ENCODE data around the gene PXN. TPM values are rescaled to one million over a fixed set of nuclear protein-coding genes. Genes with fewer than 3 reads are reported as not detected.
"Not testable (repeated sequence)": the region's sequence is repeated elsewhere in the genome, so short reads cannot be mapped to it uniquely, and the experiment has no call there.

Gene PXN
- total and polyA plus RNA-seq, 2 experiments from 2014 or later, result 87.2 to 134 TPM

GRCh38 chr12:120215766-120216735 is 49.5 kb downstream of the PXN start:
- 85 to 92% methylated on average over 21 to 23 of the region's 23 CpGs for WGBS, 2 experiments (ENCODE audit: low coverage in 1 of 2, low lambda C conversion rate in 2 of 2, missing lambda C conversion rate in 2 of 2)
- H3K79me2 ChIP-seq (ENCODE audit: insufficient read depth), result peaks cover 97% of the 10 kb centered on the region
- peaks cover 52% of the 10 kb centered on the region for H3K36me3 ChIP-seq (ENCODE audit: low read depth)

GRCh38 chr12:120215357-120215735 is 50.2 kb downstream of the PXN start:
- H3K79me2 ChIP-seq (ENCODE audit: insufficient read depth), result peaks cover 95% of the 10 kb centered on the region

More at GRCh38 chr12:120215766-120216735, 49.5 kb downstream of the PXN start:
- in situ Hi-C loops (cut with MboI), result no loop called here
- peaks cover 20% of the 10 kb centered on the region for H3F3A ChIP-seq (ENCODE audit: insufficient read depth)
- no peak for DNase-seq
- H2AFZ ChIP-seq, result no peak overlapping the region
- H3K4me1 ChIP-seq (ENCODE audit: insufficient read depth), result no peaks in the 10 kb centered on the region
- H3K9ac ChIP-seq, result no peak overlapping the region
- no peaks in the 10 kb centered on the region for H3K27me3 ChIP-seq (replicated peaks; ENCODE audit: insufficient read depth)
- H3K4me2 ChIP-seq (ENCODE audit: unreplicated experiment), result no peak overlapping the region
- H3K9me3 ChIP-seq (ENCODE audit: low read depth), result no peaks in the 10 kb centered on the region
- no peaks in the 10 kb centered on the region for H4K20me1 ChIP-seq (ENCODE audit: insufficient read depth)
- TF ChIP-seq EZH2phosphoT487 (IDR thresholded peaks at IDR 0.05; ENCODE audit: insufficient read depth, low read depth) (no peak), EZH2 (IDR thresholded peaks at IDR 0.05; ENCODE audit: insufficient read depth, poor library complexity, severe bottlenecking) (no peak)
- no peak overlapping the region for H3K27ac ChIP-seq
- no peak overlapping the region for H3K4me3 ChIP-seq
- no peaks in the 10 kb centered on the region for H3K9me2 ChIP-seq (ENCODE audit: insufficient read depth)

GRCh38 chr12:120214626-120215356 is 50.7 kb downstream of the PXN start:
- no peak overlapping the region for H3K4me3 ChIP-seq
- H3K4me2 ChIP-seq (ENCODE audit: unreplicated experiment), result no peak overlapping the region
- TF ChIP-seq EZH2phosphoT487 (IDR thresholded peaks at IDR 0.05; ENCODE audit: insufficient read depth, low read depth) (no peak), EZH2 (IDR thresholded peaks at IDR 0.05; ENCODE audit: insufficient read depth, poor library complexity, severe bottlenecking) (no peak)
- 89 to 90% methylated on average over 32 to 34 of the region's 34 CpGs for WGBS, 2 experiments (ENCODE audit: low coverage in 1 of 2, low lambda C conversion rate in 2 of 2, missing lambda C conversion rate in 2 of 2)
- in situ Hi-C loops (cut with MboI), result no loop called here
- no peaks in the 10 kb centered on the region for H3K9me3 ChIP-seq (ENCODE audit: low read depth)
- H3K36me3 ChIP-seq (ENCODE audit: low read depth), result peaks cover 60% of the 10 kb centered on the region
- no peak for DNase-seq
- H3K9ac ChIP-seq, result no peak overlapping the region
- no peaks in the 10 kb centered on the region for H3K27me3 ChIP-seq (replicated peaks; ENCODE audit: insufficient read depth)
- H3K79me2 ChIP-seq (ENCODE audit: insufficient read depth), result peaks cover 95% of the 10 kb centered on the region
- H3K4me1 ChIP-seq (ENCODE audit: insufficient read depth), result no peaks in the 10 kb centered on the region
- no peak overlapping the region for H3K27ac ChIP-seq
- peaks cover 30% of the 10 kb centered on the region for H3F3A ChIP-seq (ENCODE audit: insufficient read depth)
- no peaks in the 10 kb centered on the region for H3K9me2 ChIP-seq (ENCODE audit: insufficient read depth)
- no peaks in the 10 kb centered on the region for H4K20me1 ChIP-seq (ENCODE audit: insufficient read depth)
- H2AFZ ChIP-seq, result no peak overlapping the region

More at GRCh38 chr12:120215357-120215735, 50.2 kb downstream of the PXN start:
- Histone ChIP-seq H3K9me2 (ENCODE audit: insufficient read depth) (no peaks in the 10 kb centered on the region), H3K4me1 (ENCODE audit: insufficient read depth) (no peaks in the 10 kb centered on the region), H3K27me3 (replicated peaks; ENCODE audit: insufficient read depth) (no peaks in the 10 kb centered on the region), H2AFZ (no peak overlapping the region), H3K9ac (no peak overlapping the region), H4K20me1 (ENCODE audit: insufficient read depth) (no peaks in the 10 kb centered on the region), H3K36me3 (ENCODE audit: low read depth) (peaks cover 60% of the 10 kb centered on the region), H3K4me2 (ENCODE audit: unreplicated experiment) (no peak overlapping the region), H3K9me3 (ENCODE audit: low read depth) (no peaks in the 10 kb centered on the region), H3K4me3 (no peak overlapping the region), H3K27ac (no peak overlapping the region), H3F3A (ENCODE audit: insufficient read depth) (peaks cover 26% of the 10 kb centered on the region)
- TF ChIP-seq EZH2phosphoT487 (IDR thresholded peaks at IDR 0.05; ENCODE audit: insufficient read depth, low read depth) (no peak), EZH2 (IDR thresholded peaks at IDR 0.05; ENCODE audit: insufficient read depth, poor library complexity, severe bottlenecking) (no peak)
- in situ Hi-C loops (cut with MboI), result no loop called here
- DNase-seq, result no peak
- WGBS, 2 experiments (ENCODE audit: low coverage in 1 of 2, low lambda C conversion rate in 2 of 2, missing lambda C conversion rate in 2 of 2), result 81 to 86% methylated on average over 15 of the region's 15 CpGs

GRCh38 chr12:120213758-120214157 is 51.8 kb downstream of the PXN start:
- no peaks in the 10 kb centered on the region for H3K4me1 ChIP-seq (ENCODE audit: insufficient read depth)
- no peak overlapping the region for H3K27ac ChIP-seq
- no peak overlapping the region for H2AFZ ChIP-seq
- H4K20me1 ChIP-seq (ENCODE audit: insufficient read depth), result no peaks in the 10 kb centered on the region
- peaks cover 37% of the 10 kb centered on the region for H3F3A ChIP-seq (ENCODE audit: insufficient read depth)
- peaks cover 93% of the 10 kb centered on the region for H3K79me2 ChIP-seq (ENCODE audit: insufficient read depth)
- WGBS, 2 experiments (ENCODE audit: low coverage in 1 of 2, low lambda C conversion rate in 2 of 2, missing lambda C conversion rate in 2 of 2), result 90 to 98% methylated on average over 18 to 20 of the region's 20 CpGs
- TF ChIP-seq EZH2phosphoT487 (IDR thresholded peaks at IDR 0.05; ENCODE audit: insufficient read depth, low read depth) (no peak), EZH2 (IDR thresholded peaks at IDR 0.05; ENCODE audit: insufficient read depth, poor library complexity, severe bottlenecking) (no peak)
- no peak overlapping the region for H3K4me3 ChIP-seq
- in situ Hi-C loops (cut with MboI), result no loop called here
- H3K27me3 ChIP-seq (replicated peaks; ENCODE audit: insufficient read depth), result no peaks in the 10 kb centered on the region
- DNase-seq, result no peak
- no peak overlapping the region for H3K4me2 ChIP-seq (ENCODE audit: unreplicated experiment)
- no peaks in the 10 kb centered on the region for H3K9me3 ChIP-seq (ENCODE audit: low read depth)
- peaks cover 51% of the 10 kb centered on the region for H3K36me3 ChIP-seq (ENCODE audit: low read depth)
- H3K9ac ChIP-seq, result no peak overlapping the region
- H3K9me2 ChIP-seq (ENCODE audit: insufficient read depth), result no peaks in the 10 kb centered on the region

- H3K4me2 ChIP-seq (ENCODE audit: unreplicated experiment); H4K20me1 ChIP-seq (ENCODE audit: insufficient read depth); H3K4me3 ChIP-seq; in situ Hi-C loops (cut with MboI); H3K4me1 ChIP-seq (ENCODE audit: insufficient read depth); H3K9me3 ChIP-seq (ENCODE audit: low read depth); H3K27ac ChIP-seq; H3K9ac ChIP-seq; H2AFZ ChIP-seq; H3K9me2 ChIP-seq (ENCODE audit: insufficient read depth); H3K27me3 ChIP-seq (replicated peaks; ENCODE audit: insufficient read depth): not testable (repeated sequence)
- peak; percentile 41 for DNase-seq
- H3F3A ChIP-seq (ENCODE audit: insufficient read depth), result peaks cover 35% of the 10 kb centered on the region
- H3K36me3 ChIP-seq (ENCODE audit: low read depth), result peaks cover 45% of the 10 kb centered on the region
- 70 to 76% methylated on average over 5 of the region's 5 CpGs for WGBS, 2 experiments (ENCODE audit: low coverage in 1 of 2, low lambda C conversion rate in 2 of 2, missing lambda C conversion rate in 2 of 2)
- peaks cover 87% of the 10 kb centered on the region for H3K79me2 ChIP-seq (ENCODE audit: insufficient read depth)
Observed at GRCh38 chr12:120213182-120213581, 52.3 kb downstream of the PXN start.

All from GM23248 (cell line).